Common myeloid progenitor, CD34-positive (primary cell): Measurements from ENCODE around the gene TM7SF3.

Source experiments
- CTCF ChIA-PET: fragments of 350-600 bp; sonication (Branson Sonifier 250); formaldehyde crosslinking; loops from one replicate; lab custom pipeline; 2021; ENCODE audit warnings: antibody characterized with exemption; lab: Charles Lee
- POLR2A ChIA-PET: fragments of 350-600 bp; sonication (Branson Sonifier 250); formaldehyde crosslinking; loops from one replicate; lab custom pipeline; 2021; ENCODE audit warnings: antibody characterized with exemption; lab: Charles Lee
- DNase-seq, 3 donors: peaks; one replicate each; pipeline versions ENCODE4 v3.0.0 to v3.0.0-alpha.2; 2013
- H3K27ac ChIP-seq, 2 experiments: 1 replicate in 1 of 2; 2 replicates in 1 of 2; pipeline ENCODE4 v1.7.0; 2013; ENCODE audit warnings: inconsistent platforms in 2 of 2, low read length in 2 of 2, mild to moderate bottlenecking in 2 of 2, low read depth in 1 of 2, moderate library complexity in 1 of 2; ENCODE audit not compliant: severe bottlenecking in 2 of 2, insufficient read depth in 1 of 2, poor library complexity in 1 of 2
- H3K27me3 ChIP-seq, 5 experiments: replicated peaks in 2 of 5; 1 replicate in 3 of 5; 2 replicates in 2 of 5; pipeline versions ENCODE4 v1.6.1 to v1.7.0; 2013; ENCODE audit warnings: low read length in 4 of 5, mild to moderate bottlenecking in 2 of 5, moderate library complexity in 2 of 5, inconsistent platforms in 1 of 5; ENCODE audit not compliant: insufficient read depth in 5 of 5, control insufficient read depth in 4 of 5
- H3K36me3 ChIP-seq, 4 experiments: 1 replicate in 2 of 4; 2 replicates in 2 of 4; pipeline versions ENCODE4 v1.6.1 to v1.7.0; 2013; ENCODE audit warnings: low read length in 3 of 4, control low read depth in 1 of 4, mild to moderate bottlenecking in 1 of 4; ENCODE audit not compliant: control insufficient read depth in 4 of 4, insufficient read depth in 4 of 4
- H3K4me1 ChIP-seq, 4 experiments: 1 replicate in 3 of 4; 2 replicates in 1 of 4; pipeline versions ENCODE4 v1.6.1 to v1.7.1; 2013; ENCODE audit warnings: low read length in 3 of 4, mild to moderate bottlenecking in 3 of 4, control low read depth in 1 of 4, inconsistent platforms in 1 of 4, moderate library complexity in 1 of 4; ENCODE audit not compliant: control insufficient read depth in 4 of 4, insufficient read depth in 4 of 4; ENCODE audit errors: control extremely low read depth in 1 of 4
- H3K4me3 ChIP-seq, 7 experiments: 1 replicate in 4 of 7; 2 replicates in 3 of 7; pipeline versions ENCODE4 v1.5.1 to v1.7.0; 2013; ENCODE audit warnings: mild to moderate bottlenecking in 7 of 7, low read length in 6 of 7, moderate library complexity in 6 of 7, inconsistent platforms in 2 of 7, low read depth in 2 of 7, control low read depth in 1 of 7; ENCODE audit not compliant: insufficient read depth in 4 of 7, control insufficient read depth in 1 of 7; ENCODE audit errors: extremely low read depth in 1 of 7
- H3K9me3 ChIP-seq, 5 experiments: 1 replicate in 4 of 5; 2 replicates in 1 of 5; pipeline versions ENCODE4 v1.6.1 to v1.7.1; 2013; ENCODE audit warnings: low read length in 4 of 5, mild to moderate bottlenecking in 2 of 5, inconsistent platforms in 1 of 5, low read depth in 1 of 5, moderate library complexity in 1 of 5; ENCODE audit not compliant: control insufficient read depth in 4 of 5, insufficient read depth in 2 of 5; ENCODE audit errors: control extremely low read depth in 1 of 5
- WGBS: methylation state at CpG from one replicate; pipeline ENCODE4 v1.1.5; 2013; ENCODE audit not compliant: insufficient coverage; 5-methylcytosine and 5-hydroxymethylcytosine counted together

TM7SF3 gene

GRCh38 chr12:26948309-26948708 lies 65.9 kb downstream of the TM7SF3 start:
- Histone ChIP-seq H3K36me3 (peaks cover 7 to 24% (median 15%) of the 10 kb centered on the region in 4 experiments), H3K9me3 (peaks cover 0 to 23% (median 2%) of the 10 kb centered on the region in 5 experiments), H3K27ac (no peak overlapping the region), H3K27me3 (no peaks in the 10 kb centered on the region), H3K4me1 (peaks cover 3 to 24% (median 8%) of the 10 kb centered on the region in 4 experiments), H3K4me3 (no peak overlapping the region)
- CTCF ChIA-PET = no interaction called here
- DNase-seq = no peak
- no CpG with 5 or more reads among the region's 1 CpG for WGBS
- POLR2A ChIA-PET = no interaction called here

- ChIA-PET POLR2A (interaction anchor here (0.8 kb wide), 1 partner anchor 75 kb away, joined by 3 read pairs; no protein-coding TSS in a partner anchor), CTCF (interaction anchor here (1.1 kb wide), 1 partner anchor 13 kb away, joined by 3 read pairs; no protein-coding TSS in a partner anchor)
- Histone ChIP-seq H3K27ac (peak overlapping the region; percentile 96 to 98), H3K9me3 (peaks cover 0 to 2% (median 0%) of the 10 kb centered on the region in 5 experiments), H3K36me3 (peaks cover 0 to 6% (median under 1%) of the 10 kb centered on the region in 4 experiments), H3K4me1 (peaks cover 14 to 51% (median 40%) of the 10 kb centered on the region in 4 experiments), H3K27me3 (no peaks in the 10 kb centered on the region), H3K4me3 (peak overlapping the region in 6 of 7 experiments; percentile 51 to 99 (median 96))
- peak; percentile 50 to 82 (median 68) for DNase-seq
- no CpG with 5 or more reads among the region's 1 CpG for WGBS
Measured at GRCh38 chr12:26941215-26941594, 73.0 kb downstream of the TM7SF3 start.

GRCh38 chr12:26940516-26941214 lies 73.5 kb downstream of the TM7SF3 start:
- Histone ChIP-seq H3K4me3 (peak overlapping the region in 6 of 7 experiments; percentile 51 to 99 (median 96)), H3K36me3 (peaks cover 0 to 2% (median 0%) of the 10 kb centered on the region in 4 experiments), H3K4me1 (peaks cover 19 to 56% (median 45%) of the 10 kb centered on the region in 4 experiments), H3K27ac (peak overlapping the region; percentile 96 to 98), H3K27me3 (no peaks in the 10 kb centered on the region), H3K9me3 (peaks cover 0 to 2% (median 0%) of the 10 kb centered on the region in 5 experiments)
- peak; percentile 40 to 79 (median 69) for DNase-seq
- ChIA-PET POLR2A (no interaction called here), CTCF (interaction anchor here (1.1 kb wide), 1 partner anchor 14 kb away, joined by 3 read pairs; no protein-coding TSS in a partner anchor)
- WGBS = 14% methylated on average over 1 of the region's 3 CpGs

- H3K36me3 ChIP-seq = peaks cover 0 to 2% (median 0%) of the 10 kb centered on the region in 4 experiments
- H3K27me3 ChIP-seq = no peaks in the 10 kb centered on the region
- CTCF ChIA-PET = no interaction called here
- POLR2A ChIA-PET = no interaction called here
- H3K27ac ChIP-seq = peak overlapping the region; percentile 96 to 98
- DNase-seq = peak in 1 of 3 donors; percentile 21
- peak overlapping the region in 6 of 7 experiments; percentile 96 to 99 (median 98) for H3K4me3 ChIP-seq
- no CpG with 5 or more reads among the region's 1 CpG for WGBS
- peaks cover 25 to 63% (median 50%) of the 10 kb centered on the region in 4 experiments for H3K4me1 ChIP-seq
- H3K9me3 ChIP-seq = peaks cover 0 to 2% (median 0%) of the 10 kb centered on the region in 5 experiments
Measured at GRCh38 chr12:26939953-26940352, 74.2 kb downstream of the TM7SF3 start.

DNA sequence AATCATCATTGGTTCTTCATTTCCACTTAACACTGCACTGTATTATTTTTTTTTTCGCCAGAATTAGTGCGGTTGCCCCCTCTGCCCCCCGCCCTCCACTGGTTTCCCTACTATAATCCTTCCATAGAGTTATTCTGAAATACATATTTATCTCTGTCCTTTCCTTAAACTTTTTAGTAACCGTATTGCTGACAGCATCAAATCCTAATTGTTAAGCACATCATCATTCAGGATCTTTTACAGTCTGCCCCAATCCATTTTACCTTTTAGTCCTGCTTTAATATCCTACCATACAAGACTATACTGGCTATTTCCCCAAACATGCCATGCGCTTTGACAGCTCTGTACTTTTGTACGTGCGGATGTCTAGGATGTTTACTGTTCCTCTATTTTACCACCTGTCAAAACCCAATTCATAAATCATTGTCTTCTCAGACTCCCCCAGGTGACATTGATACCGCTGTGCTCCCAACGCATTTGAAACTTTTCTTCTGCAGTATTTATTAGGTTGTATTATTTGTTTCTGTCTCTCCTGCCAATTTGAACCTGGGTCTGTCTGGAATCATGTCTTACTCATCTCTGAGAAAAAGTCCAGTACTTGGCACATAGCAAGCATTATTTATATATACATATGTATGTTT lies 74.9 kb downstream of the TM7SF3 start:
- POLR2A ChIA-PET = no interaction called here
- WGBS = 0% methylated on average over 7 of the region's 9 CpGs
- CTCF ChIA-PET = interaction anchor here (1.2 kb wide), 1 partner anchor 72 kb away, joined by 4 read pairs; no protein-coding TSS in a partner anchor
- H3K36me3 ChIP-seq = peaks cover 0 to 3% (median 0%) of the 10 kb centered on the region in 4 experiments
- DNase-seq = peak in 2 of 3 donors; percentile 51 to 64
- no peaks in the 10 kb centered on the region for H3K9me3 ChIP-seq
- H3K4me1 ChIP-seq = peaks cover 25 to 68% (median 50%) of the 10 kb centered on the region in 4 experiments
- H3K27me3 ChIP-seq = no peaks in the 10 kb centered on the region
- peak overlapping the region; percentile 96 to 99 (median 99) for H3K4me3 ChIP-seq
- peak overlapping the region; percentile 96 to 98 for H3K27ac ChIP-seq

- Histone ChIP-seq H3K4me3 (peak overlapping the region; percentile 96 to 99 (median 99)), H3K9me3 (no peaks in the 10 kb centered on the region), H3K27ac (peak overlapping the region; percentile 96 to 98), H3K4me1 (peaks cover 25 to 67% (median 51%) of the 10 kb centered on the region in 4 experiments), H3K36me3 (peaks cover 1 to 6% (median 2%) of the 10 kb centered on the region in 4 experiments), H3K27me3 (no peaks in the 10 kb centered on the region)
- 0% methylated on average over 21 of the region's 28 CpGs for WGBS
- ChIA-PET POLR2A (no interaction called here), CTCF (interaction anchor here (1.2 kb wide), 1 partner anchor 73 kb away, joined by 4 read pairs; no protein-coding TSS in a partner anchor)
- peak in 1 of 3 donors; percentile 11 for DNase-seq
Measured at GRCh38 chr12:26938701-26939062, 75.5 kb downstream of the TM7SF3 start.
